IMR-90 (cell line): ENCODE data around the gene GPAM. TPM values are rescaled to one million over a fixed set of nuclear protein-coding genes. Genes with fewer than 3 reads are reported as not detected.

ENCODE experiments used
- ATAC-seq: fragments of 200-7000 bp; cut with Tn5 transposase; 2 replicates; pipeline ENCODE4 v1.9.1; 2020; ENCODE audit warnings: low read depth, mild to moderate bottlenecking, moderate library complexity
- BruUV-seq: library from RNA; stranded (reverse); fragments of 400-500 nt; replicated peaks from 2 replicates; lab custom pipeline; 2021; lab: Mats Ljungman, UMichigan
- CTCF ChIA-PET: fragments of 300-600 bp; formaldehyde crosslinking; extraction: SDS; loops from one replicate; lab custom pipeline; 2021; ENCODE audit warnings: antibody characterized with exemption; lab: Yijun Ruan, JAX
- POLR2A ChIA-PET: fragments of 300-600 bp; sonication (Branson Sonifier 250); formaldehyde crosslinking; loops from one replicate; lab custom pipeline; 2022; ENCODE audit warnings: antibody characterized with exemption; ENCODE audit not compliant: unreplicated experiment; lab: Charles Lee
- DNase-seq: peaks from one replicate; pipeline ENCODE4 v3.0.0; 2013
- H2AFZ ChIP-seq: replicated peaks from 2 replicates; pipeline ENCODE3; 2013; ENCODE audit warnings: low read length, mild to moderate bottlenecking; ENCODE audit not compliant: poor library complexity
- H2AK5ac ChIP-seq: 2 replicates; pipeline ENCODE4 v1.6.1; 2013; ENCODE audit warnings: low read depth, low read length, inconsistent platforms
- H2AK9ac ChIP-seq: replicated peaks from 2 replicates; pipeline ENCODE3; 2013; ENCODE audit warnings: mild to moderate bottlenecking, low read depth, low read length, moderate library complexity; ENCODE audit not compliant: poor library complexity
- H2BK120ac ChIP-seq: 2 replicates; pipeline ENCODE4 v1.6.1; 2013; ENCODE audit warnings: low read depth, low read length, inconsistent platforms
- H2BK15ac ChIP-seq: 3 replicates; pipeline ENCODE4 v1.6.1; 2013; ENCODE audit warnings: low read depth, low read length, inconsistent platforms
- H2BK20ac ChIP-seq: 2 replicates; pipeline ENCODE4 v1.6.1; 2013; ENCODE audit warnings: low read depth, mild to moderate bottlenecking, inconsistent platforms, low read length, moderate library complexity
- H2BK5ac ChIP-seq: 2 replicates; pipeline ENCODE4 v1.6.1; 2013; ENCODE audit warnings: mild to moderate bottlenecking, low read depth, low read length, inconsistent platforms; ENCODE audit not compliant: poor library complexity, severe bottlenecking
- H3K14ac ChIP-seq: replicated peaks from 2 replicates; pipeline ENCODE4 v1.6.1; 2013; ENCODE audit warnings: low read depth, low read length, inconsistent platforms
- H3K18ac ChIP-seq: 2 replicates; pipeline ENCODE4 v1.6.1; 2013; ENCODE audit warnings: low read depth, low read length, control low read depth
- H3K23ac ChIP-seq: 2 replicates; pipeline ENCODE4 v1.6.1; 2013; ENCODE audit warnings: low read depth, low read length, inconsistent platforms
- H3K27ac ChIP-seq: 2 replicates; pipeline ENCODE4 v1.5.1; 2013; ENCODE audit warnings: mild to moderate bottlenecking, control low read depth, low read length; ENCODE audit not compliant: insufficient read depth
- H3K27me3 ChIP-seq: 2 replicates; pipeline ENCODE4 v1.6.1; 2013; ENCODE audit warnings: low read length; ENCODE audit not compliant: control insufficient read depth, insufficient read depth
- H3K36me3 ChIP-seq: 2 replicates; pipeline ENCODE4 v1.6.1; 2013; ENCODE audit warnings: low read length, mixed read lengths; ENCODE audit not compliant: control insufficient read depth, insufficient read depth
- H3K4ac ChIP-seq: 2 replicates; pipeline ENCODE4 v1.6.1; 2013; ENCODE audit warnings: low read depth, low read length, inconsistent platforms
- H3K4me1 ChIP-seq: 2 replicates; pipeline ENCODE4 v1.6.1; 2013; ENCODE audit warnings: low read length, mixed read lengths; ENCODE audit not compliant: control insufficient read depth, insufficient read depth
- H3K4me2 ChIP-seq: 2 replicates; pipeline ENCODE4 v1.6.1; 2013; ENCODE audit warnings: low read depth, mild to moderate bottlenecking, control low read depth, low read length, moderate library complexity
- H3K4me3 ChIP-seq: 2 replicates; pipeline ENCODE4 v1.5.1; 2013; ENCODE audit warnings: low read depth, mild to moderate bottlenecking, control low read depth, low read length, moderate library complexity; ENCODE audit not compliant: insufficient read depth
- H3K56ac ChIP-seq: 2 replicates; pipeline ENCODE4 v1.6.1; 2013; ENCODE audit warnings: low read length, inconsistent platforms; ENCODE audit not compliant: insufficient read depth; ENCODE audit errors: extremely low read depth
- H3K79me1 ChIP-seq, 2 experiments: 2 replicates each; pipeline ENCODE4 v1.6.1; 2013; ENCODE audit warnings: low read length in 2 of 2, inconsistent platforms in 1 of 2, low read depth in 1 of 2
- H3K9ac ChIP-seq: 2 replicates; pipeline ENCODE4 v1.6.1; 2013; ENCODE audit warnings: low read depth, low read length, control low read depth
- H3K9me1 ChIP-seq: 2 replicates; pipeline ENCODE4 v1.6.1; 2013; ENCODE audit warnings: low read length, inconsistent platforms; ENCODE audit not compliant: insufficient read depth
- H3K9me3 ChIP-seq: 2 replicates; pipeline ENCODE4 v1.6.1; 2013; ENCODE audit warnings: low read length; ENCODE audit not compliant: control insufficient read depth, insufficient read depth
- H4K20me1 ChIP-seq: 2 replicates; pipeline ENCODE4 v1.6.1; 2013; ENCODE audit warnings: low read length, inconsistent platforms; ENCODE audit not compliant: insufficient read depth
- H4K5ac ChIP-seq: 2 replicates; pipeline ENCODE4 v1.6.1; 2013; ENCODE audit warnings: mild to moderate bottlenecking, low read depth, low read length, control low read depth
- H4K8ac ChIP-seq, 2 experiments: 2 replicates each; pipeline ENCODE4 v1.6.1; 2013; ENCODE audit warnings: low read depth in 2 of 2, low read length in 2 of 2, control low read depth in 1 of 2, inconsistent platforms in 1 of 2
- H4K91ac ChIP-seq: 2 replicates; pipeline ENCODE4 v1.6.1; 2013; ENCODE audit warnings: low read depth, low read length, inconsistent platforms; ENCODE audit not compliant: insufficient read depth
- BHLHE40 ChIP-seq: fragments of 150-350 bp; IDR thresholded peaks from 2 replicates; pipeline ENCODE4 v1.6.1; 2016; ENCODE audit warnings: mild to moderate bottlenecking, low read depth, low read length
- CEBPB ChIP-seq: IDR thresholded peaks from 2 replicates; pipeline ENCODE4 v1.6.1; 2012; ENCODE audit warnings: low read depth, low read length, improper control_type of control experiment
- CHD1 ChIP-seq: IDR thresholded peaks from 2 replicates; pipeline ENCODE4 v1.6.1; 2012; ENCODE audit warnings: low read depth, low read length, improper control_type of control experiment
- MAFK ChIP-seq: IDR thresholded peaks from 2 replicates; pipeline ENCODE4 v1.6.1; 2012; ENCODE audit warnings: low read depth, low read length, improper control_type of control experiment
- MAZ ChIP-seq: IDR thresholded peaks from 2 replicates; pipeline ENCODE4 v1.6.1; 2012; ENCODE audit warnings: low read depth, mild to moderate bottlenecking, low read length, improper control_type of control experiment, moderate library complexity, borderline replicate concordance
- MXI1 ChIP-seq: IDR thresholded peaks from 2 replicates; pipeline ENCODE4 v1.6.1; 2012; ENCODE audit warnings: low read depth, mild to moderate bottlenecking, low read length, moderate library complexity, borderline replicate concordance
- NFE2L2 ChIP-seq: fragments of 150-350 bp; IDR thresholded peaks from 2 replicates; pipeline ENCODE4 v1.6.1; 2016; ENCODE audit warnings: low read depth, mild to moderate bottlenecking, low read length
- POLR2A ChIP-seq: IDR thresholded peaks from 2 replicates; pipeline ENCODE4 v1.6.1; 2012; ENCODE audit warnings: mild to moderate bottlenecking, low read depth, low read length
- RAD21 ChIP-seq: IDR thresholded peaks from 2 replicates; pipeline ENCODE4 v1.6.1; 2012; ENCODE audit warnings: low read length, improper control_type of control experiment
- RCOR1 ChIP-seq: IDR thresholded peaks from 2 replicates; pipeline ENCODE4 v1.6.1; 2012; ENCODE audit warnings: mild to moderate bottlenecking, low read length, improper control_type of control experiment; ENCODE audit not compliant: insufficient replicate concordance
- RFX5 ChIP-seq: IDR thresholded peaks from 2 replicates; pipeline ENCODE4 v1.8.0; 2012; ENCODE audit warnings: low read depth, mild to moderate bottlenecking, low read length, moderate library complexity
- SMC3 ChIP-seq: fragments of 150-350 bp; IDR thresholded peaks from 2 replicates; pipeline ENCODE4 v1.6.1; 2016; ENCODE audit warnings: low read depth, mild to moderate bottlenecking, antibody characterized with exemption, low read length, moderate library complexity
- WGBS, 2 experiments: methylation state at CpG; one replicate each; pipeline versions ENCODE4 v1.1.5 to v1.1.7; 2013; ENCODE audit warnings: missing lambda C conversion rate in 2 of 2; ENCODE audit not compliant: insufficient read length in 1 of 2; ENCODE audit errors: extremely low coverage in 2 of 2; 5-methylcytosine and 5-hydroxymethylcytosine counted together
- dilution Hi-C: fragments of 300-500 bp; cut with HindIII; formaldehyde crosslinking; loops from one replicate; pipeline ENCODE4 v1.14.3; 2018; ENCODE audit warnings: low sequenced_read_pairs; ENCODE audit not compliant: unreplicated experiment
- in situ Hi-C: fragments of 300-500 bp; cut with MboI; formaldehyde crosslinking; loops from 3 replicates; pipeline ENCODE4 v1.14.3; 2019; ENCODE audit warnings: low sequenced_read_pairs, inconsistent platforms, mixed read lengths
- intact Hi-C: fragments of 100-400 bp; cut with micrococcal nuclease; formaldehyde crosslinking; loops from 2 replicates; pipeline ENCODE4 v1.10.0; 2022
- polyA plus RNA-seq, 3 experiments: library from polyadenylated mRNA; depleted of rRNA; stranded (reverse); fragments of >200 nt; gene quantifications; 2 replicates each; pipeline ENCODE4 v1.2.3, GENCODE V29; 2012; ENCODE audit warnings: low replicate concordance in 1 of 3
- total RNA-seq: library from RNA; depleted of rRNA; stranded (reverse); fragments of >200 nt; gene quantifications from 2 replicates; pipeline ENCODE4 v1.2.3, GENCODE V29; 2012
- TF ChIP-seq, protein P1 (sequence below): conservative IDR thresholded peaks from 2 replicates; pipeline ENCODE4 v1.5.1; 2012; ENCODE audit warnings: mild to moderate bottlenecking, low read depth, low read length, improper control_type of control experiment
- TF ChIP-seq, protein P2 (sequence below): fragments of 150-350 bp; IDR thresholded peaks from 2 replicates; pipeline ENCODE4 v1.6.1; 2017; ENCODE audit warnings: mild to moderate bottlenecking, antibody characterized with exemption, low read length, low read depth
- TF ChIP-seq, protein P3 (sequence below): fragments of 150-350 bp; IDR thresholded peaks from 2 replicates; pipeline ENCODE4 v1.6.1; 2016; ENCODE audit warnings: low read depth, mild to moderate bottlenecking, low read length, moderate library complexity, borderline replicate concordance

The GPAM gene
- total and polyA plus RNA-seq, 2 of the 4 experiments (the other 2 are of a cell fraction), result 3.5 to 11.5 TPM

DNA sequence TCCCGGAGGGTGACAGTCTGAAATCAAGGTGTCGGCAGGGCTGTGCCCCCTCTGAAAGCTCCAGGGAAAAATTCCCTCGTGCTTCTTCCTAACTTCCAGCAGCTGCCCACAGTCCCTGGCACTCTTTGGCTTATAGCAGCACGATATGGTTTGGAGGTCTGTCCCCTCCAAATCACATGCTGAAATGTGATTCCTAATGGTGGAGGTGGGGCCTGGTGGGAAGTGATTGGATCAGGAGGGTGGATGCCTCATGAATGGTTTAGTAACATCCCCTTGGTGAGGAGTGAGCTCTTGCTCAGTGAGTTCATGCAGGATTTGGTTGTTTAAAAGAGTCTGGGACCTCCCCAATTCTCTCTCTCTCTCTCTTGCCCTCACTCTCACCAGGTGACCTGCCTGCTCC lies 51.1 kb downstream of the GPAM start:
- no peak overlapping the region for H3K27ac ChIP-seq
- H3K79me1 ChIP-seq, result no peaks in the 10 kb centered on the region
- H3K9ac ChIP-seq, result no peak overlapping the region
- POLR2A ChIA-PET, result interaction anchor here (0.6 kb wide), 1 partner anchor 1022 kb away, joined by 3 read pairs; no protein-coding TSS in a partner anchor
- no peak overlapping the region for H3K56ac ChIP-seq
- ATAC-seq (no peak), DNase-seq (no peak)
- no peak overlapping the region for H3K18ac ChIP-seq
- no peak overlapping the region for H4K8ac ChIP-seq
- intact Hi-C loops, result no loop called here
- no peaks in the 10 kb centered on the region for H3K9me1 ChIP-seq
- no peak overlapping the region for H2BK20ac ChIP-seq
- H3K4me3 ChIP-seq, result no peak overlapping the region
- H2BK15ac ChIP-seq, result no peak overlapping the region
- WGBS, 2 experiments, result 58% methylated on average over 2 of the region's 4 CpGs; no CpG with 5 or more reads in 1 of the 2 experiments
- no peak overlapping the region for H2AFZ ChIP-seq
- no peaks in the 10 kb centered on the region for H3K4me1 ChIP-seq
- no peaks in the 10 kb centered on the region for H3K36me3 ChIP-seq
- no peak overlapping the region for H3K4ac ChIP-seq
- CTCF ChIA-PET, result no interaction called here
- no peak overlapping the region for H3K14ac ChIP-seq
- no peak for TF ChIP-seq RCOR1
- TF ChIP-seq CHD1, result no peak
- TF ChIP-seq BHLHE40, result no peak
- TF ChIP-seq SMC3, result no peak
- no peak for TF ChIP-seq RFX5
- TF ChIP-seq MXI1, result no peak
- TF ChIP-seq CEBPB, result no peak
- TF ChIP-seq, protein P1, sequence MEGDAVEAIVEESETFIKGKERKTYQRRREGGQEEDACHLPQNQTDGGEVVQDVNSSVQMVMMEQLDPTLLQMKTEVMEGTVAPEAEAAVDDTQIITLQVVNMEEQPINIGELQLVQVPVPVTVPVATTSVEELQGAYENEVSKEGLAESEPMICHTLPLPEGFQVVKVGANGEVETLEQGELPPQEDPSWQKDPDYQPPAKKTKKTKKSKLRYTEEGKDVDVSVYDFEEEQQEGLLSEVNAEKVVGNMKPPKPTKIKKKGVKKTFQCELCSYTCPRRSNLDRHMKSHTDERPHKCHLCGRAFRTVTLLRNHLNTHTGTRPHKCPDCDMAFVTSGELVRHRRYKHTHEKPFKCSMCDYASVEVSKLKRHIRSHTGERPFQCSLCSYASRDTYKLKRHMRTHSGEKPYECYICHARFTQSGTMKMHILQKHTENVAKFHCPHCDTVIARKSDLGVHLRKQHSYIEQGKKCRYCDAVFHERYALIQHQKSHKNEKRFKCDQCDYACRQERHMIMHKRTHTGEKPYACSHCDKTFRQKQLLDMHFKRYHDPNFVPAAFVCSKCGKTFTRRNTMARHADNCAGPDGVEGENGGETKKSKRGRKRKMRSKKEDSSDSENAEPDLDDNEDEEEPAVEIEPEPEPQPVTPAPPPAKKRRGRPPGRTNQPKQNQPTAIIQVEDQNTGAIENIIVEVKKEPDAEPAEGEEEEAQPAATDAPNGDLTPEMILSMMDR, result no peak
- TF ChIP-seq, protein P2, sequence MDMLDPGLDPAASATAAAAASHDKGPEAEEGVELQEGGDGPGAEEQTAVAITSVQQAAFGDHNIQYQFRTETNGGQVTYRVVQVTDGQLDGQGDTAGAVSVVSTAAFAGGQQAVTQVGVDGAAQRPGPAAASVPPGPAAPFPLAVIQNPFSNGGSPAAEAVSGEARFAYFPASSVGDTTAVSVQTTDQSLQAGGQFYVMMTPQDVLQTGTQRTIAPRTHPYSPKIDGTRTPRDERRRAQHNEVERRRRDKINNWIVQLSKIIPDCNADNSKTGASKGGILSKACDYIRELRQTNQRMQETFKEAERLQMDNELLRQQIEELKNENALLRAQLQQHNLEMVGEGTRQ, result no peak
- no peak for TF ChIP-seq RAD21
- TF ChIP-seq, protein P3, sequence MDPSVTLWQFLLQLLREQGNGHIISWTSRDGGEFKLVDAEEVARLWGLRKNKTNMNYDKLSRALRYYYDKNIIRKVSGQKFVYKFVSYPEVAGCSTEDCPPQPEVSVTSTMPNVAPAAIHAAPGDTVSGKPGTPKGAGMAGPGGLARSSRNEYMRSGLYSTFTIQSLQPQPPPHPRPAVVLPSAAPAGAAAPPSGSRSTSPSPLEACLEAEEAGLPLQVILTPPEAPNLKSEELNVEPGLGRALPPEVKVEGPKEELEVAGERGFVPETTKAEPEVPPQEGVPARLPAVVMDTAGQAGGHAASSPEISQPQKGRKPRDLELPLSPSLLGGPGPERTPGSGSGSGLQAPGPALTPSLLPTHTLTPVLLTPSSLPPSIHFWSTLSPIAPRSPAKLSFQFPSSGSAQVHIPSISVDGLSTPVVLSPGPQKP, result no peak
- TF ChIP-seq MAFK, result no peak
- no peak for TF ChIP-seq POLR2A
- no peak for TF ChIP-seq MAZ
- TF ChIP-seq NFE2L2, result no peak
- no peak overlapping the region for H2BK5ac ChIP-seq
- dilution Hi-C loops, result no loop called here
- H4K91ac ChIP-seq, result no peak overlapping the region
- in situ Hi-C loops, result loop anchor here (10.0 to 25.0 kb wide), 4 partner anchors 182 to 1820 kb away; partner anchors contain the start of gene SMNDC1
- H4K20me1 ChIP-seq, result no peaks in the 10 kb centered on the region
- H2AK5ac ChIP-seq, result no peak overlapping the region
- no peaks in the 10 kb centered on the region; the same call in 1 of the 2 replicates for H3K27me3 ChIP-seq
- no peak overlapping the region for H2BK120ac ChIP-seq
- H3K9me3 ChIP-seq, result no peaks in the 10 kb centered on the region
- BruUV-seq, result no TSS peak
- H4K5ac ChIP-seq, result no peak overlapping the region
- H2AK9ac ChIP-seq, result no peak overlapping the region
- H3K4me2 ChIP-seq, result no peak overlapping the region
- no peak overlapping the region for H3K23ac ChIP-seq
